NCI-H2107 treated with DMSO at 0.1 percent for 48 hours (cell line): Measurements from ENCODE around the gene SOX6.
"Not testable (repeated sequence)": the region's sequence is repeated elsewhere in the genome, so short reads cannot be mapped to it uniquely, and the experiment has no call there.

ENCODE experiments used
- DNase-seq: peaks from one replicate; lab custom pipeline; 2025; ENCODE audit not compliant: unreplicated experiment; lab: John Stamatoyannopoulos, UW

The SOX6 gene

DNA sequence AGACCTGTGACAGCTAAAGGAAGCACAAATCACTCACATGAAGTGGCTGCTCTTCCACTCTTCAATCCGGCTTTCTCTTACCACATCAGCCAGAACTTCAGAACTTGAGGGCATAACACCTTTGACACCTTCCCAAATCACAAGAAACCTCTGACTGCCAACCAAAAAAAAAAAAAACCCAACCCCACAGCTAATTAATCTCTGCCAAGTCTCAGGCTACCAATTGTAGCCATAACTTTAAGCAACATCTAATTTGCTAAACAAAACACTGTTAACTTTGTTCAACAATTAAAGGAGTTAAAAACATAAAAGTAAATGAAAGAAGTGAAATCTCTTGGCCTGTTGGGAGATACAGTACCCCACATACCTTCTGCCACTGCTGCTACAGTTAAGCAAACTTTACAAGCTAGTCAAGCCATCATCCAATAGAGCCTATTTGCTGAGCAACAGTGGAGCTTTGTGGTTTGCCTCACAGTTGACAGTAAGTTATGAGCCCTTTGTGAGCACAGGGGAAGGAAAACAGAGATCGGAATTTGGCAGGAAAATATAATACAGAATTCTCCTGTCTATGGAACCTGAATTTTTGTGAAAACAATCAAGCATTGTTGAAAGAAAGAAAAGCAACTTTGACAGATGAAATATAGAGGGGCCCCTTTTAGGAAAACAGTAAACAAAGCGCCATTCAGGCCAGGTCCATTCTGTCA is at the start of gene SOX6:
SOX6 (minus strand) TSS at position 490 of the 704 bp plus-strand sequence. CDS start 15,298 bp downstream, outside the sequence.
- peak; percentile 67 for DNase-seq

DNA sequence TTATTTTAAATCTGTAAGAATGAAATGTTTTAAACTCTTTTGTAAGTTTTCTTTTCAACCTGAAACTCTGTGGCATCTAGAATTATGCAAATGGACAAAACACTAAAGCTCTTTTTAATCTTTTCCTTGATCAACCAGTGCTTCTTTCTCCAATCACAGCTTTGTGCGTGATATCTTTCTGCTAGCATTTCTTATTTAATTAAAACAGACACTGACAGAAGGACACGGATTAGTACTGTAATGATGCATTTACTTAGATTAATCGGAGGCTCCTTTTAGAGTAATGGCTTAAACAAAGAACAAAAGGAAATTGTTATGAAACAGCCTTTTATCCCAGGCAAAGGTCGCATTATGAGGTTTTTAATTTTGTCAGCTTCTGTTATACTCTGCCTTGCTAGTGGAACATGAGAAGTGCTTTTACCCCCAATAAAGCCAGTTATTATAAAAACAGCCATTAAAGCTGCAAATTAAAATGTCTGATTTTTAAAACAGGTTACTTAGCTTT is 48.5 kb upstream of the SOX6 start:
- no peak for DNase-seq

DNA sequence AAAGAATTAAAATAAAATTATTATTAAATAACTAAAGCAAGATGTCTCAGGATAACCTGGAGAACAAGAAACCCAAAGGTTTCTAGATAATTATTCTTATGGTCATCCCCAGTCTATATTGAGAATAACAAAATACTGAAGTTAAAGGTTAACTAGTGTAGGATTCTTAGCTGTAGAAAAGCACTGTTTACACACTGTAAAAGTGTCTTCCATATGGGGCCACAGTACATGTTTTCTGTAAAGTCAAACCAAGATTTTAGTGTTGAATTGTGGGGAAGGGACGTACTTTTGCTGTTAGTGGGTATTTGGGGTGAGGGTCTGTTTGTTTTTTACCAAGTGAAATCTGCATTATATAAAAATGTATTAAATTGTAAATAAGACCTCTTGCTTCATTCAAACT is 47.5 kb upstream of the SOX6 start:
- DNase-seq = no peak

DNA sequence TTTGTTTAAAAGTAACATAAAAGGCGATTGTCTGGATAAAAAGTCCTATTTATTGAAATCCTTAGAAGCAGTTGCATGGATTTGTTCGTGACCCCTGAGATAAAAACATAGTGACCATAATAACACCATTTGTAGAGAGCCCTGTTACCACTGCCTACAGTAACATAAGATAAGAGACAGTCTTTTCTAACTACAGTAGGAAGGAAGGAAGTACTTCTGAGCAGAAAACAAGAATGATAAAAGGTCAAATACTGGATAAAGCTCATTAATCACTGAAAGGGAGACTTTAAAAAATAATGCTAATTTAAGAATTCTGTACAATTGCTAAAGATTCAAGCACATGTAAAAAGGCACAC is 47.1 kb upstream of the SOX6 start:
- DNase-seq = no peak

DNA sequence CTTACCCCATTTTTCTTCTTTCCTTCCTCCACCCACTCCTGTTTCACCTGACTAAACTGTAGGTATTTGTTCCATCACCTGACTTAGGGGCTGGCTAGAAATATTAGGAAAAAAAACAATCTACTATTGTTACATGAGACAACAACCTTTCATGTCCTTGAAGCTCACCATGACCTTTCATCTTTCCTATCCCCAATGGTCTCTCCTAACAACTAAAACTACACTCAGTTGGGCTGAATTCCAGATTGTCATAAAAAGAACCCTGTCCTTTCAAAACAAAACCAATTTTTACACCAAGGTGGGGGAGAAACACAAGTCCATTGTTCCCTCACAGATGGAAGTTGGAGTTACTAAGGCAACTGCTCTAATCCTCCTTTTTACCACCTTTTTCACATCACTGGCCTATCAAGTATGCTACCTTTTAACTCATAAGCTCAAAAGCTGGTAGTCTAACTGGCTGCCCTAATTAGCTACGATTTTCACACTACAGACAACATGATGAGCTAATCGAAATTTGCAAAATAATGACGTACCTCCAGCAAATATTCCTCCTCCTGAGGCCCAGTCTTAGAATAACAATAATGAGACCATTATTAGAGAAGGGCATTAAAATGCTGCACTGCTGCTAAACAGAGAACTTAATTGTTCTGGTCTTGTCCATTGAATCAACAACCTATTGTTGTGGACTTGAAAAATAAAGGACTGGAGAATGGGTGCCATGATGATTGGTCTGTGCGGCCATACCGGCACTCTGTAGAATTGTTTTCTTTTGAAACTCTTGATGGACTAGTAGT is 46.5 kb upstream of the SOX6 start:
- no peak for DNase-seq

DNA sequence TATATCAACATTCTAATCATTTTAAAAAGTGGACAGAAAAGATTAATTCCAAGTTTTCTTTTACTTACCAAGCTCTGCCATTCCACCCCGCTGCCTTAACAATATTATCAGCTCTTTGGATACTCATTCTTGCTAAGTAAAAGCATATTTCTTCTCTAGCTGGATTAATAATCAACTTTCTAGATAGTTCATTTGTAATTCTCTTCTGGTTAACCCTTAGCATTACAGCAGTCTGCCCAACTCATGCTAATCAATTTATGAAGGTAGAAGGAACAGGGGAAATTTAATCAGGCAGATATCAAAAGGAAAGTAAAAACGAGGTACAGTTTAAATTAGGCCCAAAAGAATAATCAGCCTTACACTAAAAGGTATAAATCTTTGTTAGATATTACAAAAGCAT is 41.0 kb upstream of the SOX6 start:
- no peak for DNase-seq

DNA sequence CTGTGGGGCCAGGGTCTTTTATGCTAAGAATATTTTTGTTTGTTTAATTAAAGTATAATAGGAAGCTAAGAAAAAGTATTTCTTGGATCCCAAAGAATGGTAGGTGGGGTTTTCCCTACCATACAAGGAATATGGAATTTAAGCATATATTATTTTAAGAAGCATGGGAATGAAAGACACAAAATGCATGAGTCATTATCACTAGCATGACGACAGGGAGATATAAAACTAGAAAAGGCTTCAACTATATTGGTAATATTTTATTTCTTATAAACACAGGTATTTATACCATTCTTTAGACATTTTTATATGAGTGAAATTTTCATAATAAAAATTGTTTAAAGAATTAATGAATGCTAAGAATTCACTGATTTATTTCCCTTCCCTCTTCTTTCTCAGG is 39.3 kb upstream of the SOX6 start:
- no peak for DNase-seq

DNA sequence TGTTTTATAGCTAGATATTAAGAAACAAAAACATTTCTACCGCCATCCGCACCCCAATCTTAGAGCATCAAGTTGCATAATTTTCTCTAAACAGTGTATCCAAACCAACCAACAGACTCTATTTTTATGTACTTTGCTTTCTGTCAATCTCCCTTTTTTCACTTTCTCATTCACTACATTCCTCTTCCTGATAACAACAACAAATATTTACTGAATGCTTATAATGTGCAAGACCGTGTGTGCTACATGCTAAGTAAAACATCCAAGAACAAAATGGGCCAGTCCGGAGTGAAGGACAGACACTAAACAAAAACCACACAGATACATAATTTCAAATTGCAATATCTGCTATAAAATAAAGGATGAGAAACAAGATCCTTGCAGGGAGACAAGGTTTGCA is 38.6 kb upstream of the SOX6 start:
- no peak for DNase-seq

DNA sequence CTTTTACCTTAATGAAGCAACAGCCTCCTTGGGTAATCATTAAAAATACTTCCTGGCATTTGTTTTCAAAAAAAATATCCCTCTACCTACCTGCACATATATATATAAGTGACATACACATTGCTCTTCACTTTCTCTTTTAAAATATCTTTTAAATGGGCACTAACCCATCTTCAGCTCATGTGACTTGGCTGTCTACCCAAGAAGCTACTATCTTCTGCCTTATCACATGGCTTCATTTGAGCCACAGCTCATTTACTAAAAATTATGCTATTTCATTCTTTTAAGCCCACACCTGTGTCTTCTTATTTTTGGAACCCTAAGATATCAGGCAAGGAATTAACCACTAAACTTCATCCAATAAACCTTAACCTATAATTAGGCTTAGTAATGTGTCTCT is 37.0 kb upstream of the SOX6 start:
- no peak for DNase-seq

DNA sequence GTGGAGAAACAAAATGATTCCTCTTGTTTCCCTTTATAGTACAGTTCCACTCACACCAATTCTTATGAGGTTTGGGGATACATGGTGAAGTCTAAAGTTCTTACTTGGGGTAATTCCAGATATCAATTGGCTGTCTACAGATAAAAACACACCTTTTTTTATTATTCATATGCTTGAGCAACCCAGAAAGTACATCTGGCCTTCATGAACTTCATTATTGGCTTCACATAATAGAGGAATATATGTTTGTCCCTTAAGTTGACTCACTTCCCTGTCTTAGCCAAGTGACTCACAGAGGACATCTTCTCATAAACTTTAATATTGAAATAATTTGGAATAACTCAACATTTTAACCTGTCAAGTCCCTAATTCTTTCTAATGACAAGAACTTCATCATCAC is 36.3 kb upstream of the SOX6 start:
- DNase-seq = no peak

DNA sequence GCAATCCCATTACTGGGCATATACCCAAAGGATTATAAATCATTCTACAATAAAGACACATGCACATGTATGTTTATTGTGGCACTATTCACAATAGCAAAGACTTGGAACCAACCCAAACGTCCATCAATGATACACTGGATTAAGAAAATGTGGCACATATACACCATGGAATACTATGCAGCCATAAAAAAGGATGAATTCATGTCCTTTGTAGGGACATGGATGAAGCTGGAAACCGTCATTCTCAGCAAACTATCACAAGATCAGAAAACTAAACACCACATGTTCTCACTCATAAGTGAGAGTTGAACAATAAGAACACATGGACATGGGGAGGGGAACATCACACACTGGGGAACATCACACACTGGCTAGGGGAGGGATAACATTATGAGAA is 34.5 kb upstream of the SOX6 start:
- DNase-seq = not testable (repeated sequence)

DNA sequence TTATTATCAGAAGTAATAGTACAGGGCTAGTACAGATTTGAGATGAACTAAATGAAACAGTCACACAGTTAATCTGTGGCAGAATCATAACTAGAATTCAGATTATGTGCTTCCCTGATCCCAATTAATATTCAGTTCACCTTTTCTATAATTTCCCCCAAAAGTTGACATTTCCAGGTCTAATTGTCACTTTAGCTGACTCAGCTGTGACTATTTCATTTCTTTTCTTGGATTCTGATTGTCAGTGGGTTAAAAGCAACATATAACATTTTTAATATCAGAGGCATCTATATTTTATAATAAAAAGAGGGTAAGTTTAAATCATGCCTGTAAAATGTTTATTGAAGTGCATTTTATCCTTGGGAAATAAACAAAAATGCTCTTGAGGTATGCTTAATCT is 28.8 kb upstream of the SOX6 start:
- DNase-seq = no peak

DNA sequence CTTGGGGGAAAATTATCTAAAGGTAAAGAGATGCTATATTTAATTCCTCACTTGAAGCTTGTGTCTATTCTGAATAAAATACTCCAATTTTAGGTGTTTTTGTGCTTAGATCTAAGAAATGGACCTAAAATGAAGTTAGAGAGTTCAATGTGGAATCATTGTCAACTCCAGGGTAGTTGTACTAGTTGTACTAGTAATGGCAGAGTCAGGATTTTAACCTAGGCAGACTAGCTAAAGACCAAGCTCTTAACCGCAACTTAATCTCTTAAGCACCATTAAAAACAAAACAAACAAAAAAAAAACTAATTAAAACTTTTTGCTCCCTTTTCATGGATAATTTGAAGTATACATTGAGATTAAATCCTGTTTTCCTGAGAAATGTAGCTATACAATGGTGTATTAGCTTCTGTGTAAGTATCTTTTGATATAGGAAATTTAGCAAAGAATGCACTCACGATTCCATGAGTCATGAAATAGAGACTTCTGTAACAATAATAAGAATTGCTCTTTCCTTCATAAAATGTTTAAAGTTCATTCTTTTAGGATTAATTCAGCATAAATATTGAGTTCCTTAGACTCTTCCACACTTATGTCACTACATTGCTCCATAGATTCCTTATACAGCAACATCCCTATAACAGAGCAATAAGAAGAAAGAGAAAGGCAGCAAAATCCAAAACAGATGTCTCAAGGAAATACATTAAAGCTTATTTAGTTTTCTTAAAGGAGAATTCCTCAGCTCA is 26.5 kb upstream of the SOX6 start:
- no peak for DNase-seq

DNA sequence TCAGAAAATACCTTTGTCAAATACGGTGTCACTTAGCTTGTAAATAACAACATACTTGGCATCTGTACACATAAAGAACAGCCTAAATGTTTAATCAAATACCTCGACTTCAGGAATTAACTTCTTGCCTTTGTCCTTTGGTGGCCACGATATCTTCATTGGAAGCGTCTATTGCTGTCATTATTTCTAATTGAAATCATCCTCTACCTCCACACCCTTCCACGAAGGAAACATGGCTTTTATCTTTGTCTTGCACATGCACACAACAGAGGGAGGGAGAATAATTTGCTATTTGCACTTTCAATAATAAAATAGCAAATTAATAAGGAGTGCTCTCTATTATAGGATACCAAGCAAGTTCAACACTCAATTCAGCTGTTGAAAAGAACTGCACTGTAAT is 25.8 kb upstream of the SOX6 start:
- no peak for DNase-seq

DNA sequence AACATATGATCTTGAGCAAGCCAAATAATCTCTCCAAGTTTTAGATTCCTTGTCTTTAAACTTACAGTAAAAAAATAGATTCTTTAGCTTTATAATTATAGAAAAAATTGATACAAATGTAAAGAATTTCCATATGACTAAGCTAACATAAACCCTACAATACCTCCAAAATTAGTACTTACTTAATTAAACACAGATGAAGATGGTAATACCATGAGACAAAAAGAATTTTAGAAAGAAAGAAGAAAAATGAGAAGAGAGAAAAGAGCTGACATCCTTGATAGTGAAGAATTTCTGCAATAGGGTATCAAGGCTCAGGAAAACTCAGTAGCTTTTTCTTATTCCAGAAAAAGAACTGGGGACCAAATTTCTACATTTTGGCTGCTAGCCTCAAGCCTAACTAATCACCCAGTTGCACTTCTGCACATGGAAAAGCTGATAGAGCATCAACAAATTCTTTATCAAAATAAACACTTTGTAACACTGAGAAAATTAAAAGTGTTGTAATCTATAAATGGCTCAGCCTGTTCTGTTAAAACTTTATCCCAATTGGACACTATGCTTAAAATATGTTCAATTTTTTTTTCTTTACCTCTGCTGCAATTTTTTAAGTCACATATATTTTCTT is 24.7 kb upstream of the SOX6 start:
- no peak for DNase-seq

DNA sequence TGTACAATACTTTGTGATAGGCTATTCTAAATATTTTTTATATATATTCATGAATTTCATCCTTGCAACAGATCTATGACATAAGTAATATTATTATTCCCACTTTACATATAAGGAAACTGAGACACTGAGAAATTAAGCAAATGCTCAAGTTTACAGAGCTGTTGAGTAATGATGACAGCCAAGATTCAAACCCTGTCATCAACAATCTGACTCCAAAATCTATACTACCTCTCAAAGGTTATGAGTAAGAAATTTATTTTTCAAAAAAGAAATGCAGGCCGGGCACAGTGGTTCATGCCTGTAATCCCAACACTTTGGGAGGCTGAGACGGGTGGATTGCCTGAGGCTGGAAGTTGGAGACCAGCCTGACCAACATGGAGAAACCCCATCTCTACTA is 22.6 kb upstream of the SOX6 start:
- no peak for DNase-seq

DNA sequence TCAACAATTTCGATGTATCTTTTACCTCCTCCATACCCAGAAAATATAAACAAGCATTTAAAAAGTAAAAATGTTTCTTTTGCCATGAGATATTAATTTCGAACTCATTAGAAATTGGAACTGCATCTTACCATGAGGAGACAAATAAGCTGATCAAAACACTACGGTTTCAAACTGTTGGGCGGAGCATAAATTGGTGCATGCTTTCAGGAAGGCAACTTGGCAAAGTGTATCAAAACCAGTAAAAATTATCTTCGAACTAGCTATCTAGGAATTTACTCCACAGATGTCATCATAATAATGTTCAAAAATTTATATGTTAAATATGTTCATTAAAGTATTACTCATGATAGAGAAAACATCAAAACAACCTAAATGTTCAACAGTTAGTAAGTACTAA is 21.4 kb upstream of the SOX6 start:
- DNase-seq = no peak

DNA sequence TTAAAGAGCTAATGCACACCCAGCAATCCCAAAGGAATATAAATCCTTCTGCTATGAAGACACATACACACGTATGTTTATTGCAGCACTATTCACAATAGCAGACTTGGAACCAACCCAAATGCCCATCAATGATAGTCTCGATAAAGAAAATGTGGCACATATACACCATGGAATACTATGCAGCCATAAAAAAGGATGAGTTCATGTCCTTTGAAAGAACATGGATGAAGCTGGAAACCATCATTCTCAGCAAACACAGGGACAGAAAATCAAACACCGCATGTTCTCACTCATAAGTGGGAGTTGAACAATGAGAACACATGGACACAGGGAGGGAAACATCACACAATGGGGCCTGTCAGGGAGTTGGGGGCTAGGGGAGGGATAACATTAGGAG is 19.3 kb upstream of the SOX6 start:
- DNase-seq = not testable (repeated sequence)

DNA sequence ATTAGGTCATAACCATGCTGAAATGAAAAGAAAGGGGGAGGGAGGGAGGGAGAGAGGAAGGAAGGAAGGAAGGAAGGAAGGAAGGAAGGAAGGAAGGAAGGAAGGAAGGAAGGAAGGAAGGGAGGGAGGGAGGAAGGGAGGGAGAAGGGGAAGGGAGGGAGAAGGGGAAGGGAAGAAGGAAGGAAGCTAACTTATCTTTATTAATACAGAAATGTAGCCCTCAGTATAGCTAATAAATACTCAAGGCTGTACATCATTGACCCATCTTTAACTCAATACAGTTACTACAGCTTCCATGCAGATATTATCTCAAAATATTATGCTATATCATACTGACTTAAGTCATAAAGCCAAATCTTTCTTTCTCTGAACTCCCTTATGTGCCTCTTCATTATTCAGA is 17.4 kb upstream of the SOX6 start:
- no peak for DNase-seq

DNA sequence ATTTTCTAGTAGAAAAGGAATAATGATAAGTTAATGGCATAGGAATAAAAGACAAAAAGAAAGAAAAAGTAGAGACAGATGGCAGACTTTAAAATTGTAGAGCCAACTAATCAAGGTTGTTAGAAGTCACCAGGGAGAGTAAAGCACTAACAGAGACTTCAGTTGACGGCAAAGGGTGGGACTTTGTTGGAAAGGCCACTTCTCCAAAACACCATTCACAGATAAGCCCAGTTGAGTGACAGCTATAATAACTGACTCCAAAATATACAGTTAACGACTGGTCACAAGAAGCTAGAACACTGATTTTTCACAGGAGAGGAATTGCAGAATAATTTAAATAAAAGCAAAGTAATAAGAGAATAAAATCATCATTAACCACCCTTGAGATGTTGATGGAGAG is 16.0 kb upstream of the SOX6 start:
- DNase-seq = no peak

DNA sequence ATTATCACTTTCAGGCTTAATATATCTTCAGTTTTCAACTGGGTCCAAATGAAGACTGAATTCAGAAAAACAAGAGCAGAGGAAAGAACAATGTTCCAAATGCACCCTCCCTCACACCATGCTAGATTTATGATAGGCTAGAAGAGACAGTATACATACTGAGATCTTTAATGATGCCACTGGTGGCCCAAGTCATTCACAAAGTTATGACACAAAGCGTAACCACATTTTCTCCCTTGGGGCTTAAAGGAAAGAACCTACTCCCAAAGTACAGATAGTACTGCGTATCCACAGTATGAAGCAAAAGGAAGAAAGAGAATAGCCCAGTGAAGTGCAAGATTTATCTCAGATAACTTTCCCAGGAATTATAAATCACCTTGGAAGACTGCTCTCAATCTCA is 10.9 kb upstream of the SOX6 start:
- DNase-seq = no peak
